ENCODE results near the gene TMEM183A.

DNA sequence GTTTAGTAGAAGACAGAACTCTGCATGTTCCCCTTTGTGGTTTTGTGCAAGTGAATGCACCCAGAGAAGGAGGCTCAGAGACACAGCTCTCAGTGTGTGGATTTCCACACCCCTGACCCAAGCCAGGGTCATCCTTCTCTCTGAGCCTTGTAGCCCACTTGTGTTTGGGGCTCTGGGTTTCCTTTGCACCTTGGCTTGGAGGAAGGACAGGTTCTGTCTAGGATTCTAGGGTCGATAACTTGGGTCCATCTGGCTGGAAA, 51.4 kb downstream of the TMEM183A start:
- TF ChIP-seq FOXP4 (CRISPR knock-in tag; IDR thresholded peaks at IDR 0.05; ENCODE audit: borderline replicate concordance) (no peak), PHF21A (IDR thresholded peaks at IDR 0.05; ENCODE audit: borderline replicate concordance, low read depth) (no peak)
- TF ChIP-seq, protein P1, sequence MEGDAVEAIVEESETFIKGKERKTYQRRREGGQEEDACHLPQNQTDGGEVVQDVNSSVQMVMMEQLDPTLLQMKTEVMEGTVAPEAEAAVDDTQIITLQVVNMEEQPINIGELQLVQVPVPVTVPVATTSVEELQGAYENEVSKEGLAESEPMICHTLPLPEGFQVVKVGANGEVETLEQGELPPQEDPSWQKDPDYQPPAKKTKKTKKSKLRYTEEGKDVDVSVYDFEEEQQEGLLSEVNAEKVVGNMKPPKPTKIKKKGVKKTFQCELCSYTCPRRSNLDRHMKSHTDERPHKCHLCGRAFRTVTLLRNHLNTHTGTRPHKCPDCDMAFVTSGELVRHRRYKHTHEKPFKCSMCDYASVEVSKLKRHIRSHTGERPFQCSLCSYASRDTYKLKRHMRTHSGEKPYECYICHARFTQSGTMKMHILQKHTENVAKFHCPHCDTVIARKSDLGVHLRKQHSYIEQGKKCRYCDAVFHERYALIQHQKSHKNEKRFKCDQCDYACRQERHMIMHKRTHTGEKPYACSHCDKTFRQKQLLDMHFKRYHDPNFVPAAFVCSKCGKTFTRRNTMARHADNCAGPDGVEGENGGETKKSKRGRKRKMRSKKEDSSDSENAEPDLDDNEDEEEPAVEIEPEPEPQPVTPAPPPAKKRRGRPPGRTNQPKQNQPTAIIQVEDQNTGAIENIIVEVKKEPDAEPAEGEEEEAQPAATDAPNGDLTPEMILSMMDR (IDR thresholded peaks at IDR 0.05 in 2 of 3, conservative IDR thresholded peaks at IDR 0.05 in 1 of 3; ENCODE audit: insufficient read depth in 2 of 3, low read depth in 1 of 3, low read length in 3 of 3): no peak
